Peyer's patch (tissue), 4 donors: ENCODE measurements around the gene DNALI1.
"Not testable (repeated sequence)": the region's sequence is repeated elsewhere in the genome, so short reads cannot be mapped to it uniquely, and the experiment has no call there.

Experiments used
- POLR2A ChIP-seq, 2 donors: fragments of 450-650 bp; IDR thresholded peaks; one replicate each; pipeline ENCODE4 v1.5.1; 2017; ENCODE audit warnings: antibody characterized with exemption in 2 of 2, mild to moderate bottlenecking in 2 of 2, moderate library complexity in 2 of 2
- TF ChIP-seq, protein P1 (sequence below), 6 experiments: fragments of 450-650 bp in 4 of 6; fragments of 200-600 bp in 2 of 6; sonication (generic) in 1 of 6; IDR thresholded peaks; one replicate each; pipeline ENCODE4 v1.5.1; 2017 to 2019; ENCODE audit warnings: antibody characterized with exemption in 6 of 6, mild to moderate bottlenecking in 3 of 6, moderate library complexity in 1 of 6

DNA sequence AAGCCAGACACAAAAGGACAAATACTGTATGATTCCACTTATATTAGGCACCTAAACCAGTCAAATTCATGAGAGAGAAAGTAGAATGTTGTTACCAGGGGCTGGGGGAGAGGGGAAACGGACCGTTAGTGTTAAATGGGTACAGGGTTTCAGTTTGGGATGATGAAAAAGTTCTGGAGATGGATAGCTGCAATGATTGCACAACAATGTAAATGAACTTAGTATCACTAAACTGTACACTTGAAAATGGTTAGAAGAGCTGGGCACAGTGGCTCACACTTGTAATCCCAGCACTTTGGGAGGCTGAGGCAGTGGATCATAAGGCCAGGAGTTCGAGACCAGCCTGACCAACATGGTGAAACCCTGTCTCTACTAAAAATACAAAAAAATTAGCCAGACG, 27.8 kb downstream of the DNALI1 start:
- TF ChIP-seq, protein P1, sequence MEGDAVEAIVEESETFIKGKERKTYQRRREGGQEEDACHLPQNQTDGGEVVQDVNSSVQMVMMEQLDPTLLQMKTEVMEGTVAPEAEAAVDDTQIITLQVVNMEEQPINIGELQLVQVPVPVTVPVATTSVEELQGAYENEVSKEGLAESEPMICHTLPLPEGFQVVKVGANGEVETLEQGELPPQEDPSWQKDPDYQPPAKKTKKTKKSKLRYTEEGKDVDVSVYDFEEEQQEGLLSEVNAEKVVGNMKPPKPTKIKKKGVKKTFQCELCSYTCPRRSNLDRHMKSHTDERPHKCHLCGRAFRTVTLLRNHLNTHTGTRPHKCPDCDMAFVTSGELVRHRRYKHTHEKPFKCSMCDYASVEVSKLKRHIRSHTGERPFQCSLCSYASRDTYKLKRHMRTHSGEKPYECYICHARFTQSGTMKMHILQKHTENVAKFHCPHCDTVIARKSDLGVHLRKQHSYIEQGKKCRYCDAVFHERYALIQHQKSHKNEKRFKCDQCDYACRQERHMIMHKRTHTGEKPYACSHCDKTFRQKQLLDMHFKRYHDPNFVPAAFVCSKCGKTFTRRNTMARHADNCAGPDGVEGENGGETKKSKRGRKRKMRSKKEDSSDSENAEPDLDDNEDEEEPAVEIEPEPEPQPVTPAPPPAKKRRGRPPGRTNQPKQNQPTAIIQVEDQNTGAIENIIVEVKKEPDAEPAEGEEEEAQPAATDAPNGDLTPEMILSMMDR (IDR thresholded peaks at IDR 0.05), result not testable (repeated sequence)
- TF ChIP-seq POLR2A (IDR thresholded peaks at IDR 0.05), result not testable (repeated sequence)
